Right atrium auricular region (tissue), 2 donors: ENCODE results near the gene CACNA1A. TPM values are rescaled to one million over a fixed set of nuclear protein-coding genes. Genes with fewer than 3 reads are reported as not detected.

Experiments used
- DNase-seq: peaks from one replicate; pipeline ENCODE4 v3.0.0-alpha.2; 2019; ENCODE audit warnings: low spot score
- H3K27ac ChIP-seq, 2 donors: fragments of 200-600 bp; sonication (generic); 1 replicate in 1 of 2; 2 replicates in 1 of 2; pipeline ENCODE4 v1.5.1; 2016 to 2019
- H3K27me3 ChIP-seq, 2 donors: fragments of 200-600 bp; sonication (generic); one replicate each; pipeline versions ENCODE4 v1.5.1 to v1.6.0; 2017 to 2019
- H3K36me3 ChIP-seq: fragments of 200-600 bp; sonication (generic); one replicate; pipeline ENCODE4 v1.5.1; 2016
- H3K4me1 ChIP-seq, 2 donors: fragments of 200-600 bp; sonication (generic); one replicate each; pipeline versions ENCODE4 v1.5.1 to v1.6.0; 2017 to 2019
- H3K4me3 ChIP-seq, 2 donors: fragments of 200-600 bp; sonication (generic); 1 replicate in 1 of 2; 2 replicates in 1 of 2; pipeline ENCODE4 v1.5.1; 2017 to 2019; ENCODE audit warnings: mild to moderate bottlenecking in 1 of 2, moderate library complexity in 1 of 2
- H3K9me3 ChIP-seq, 2 donors: fragments of 200-600 bp; sonication (generic); one replicate each; pipeline ENCODE4 v1.5.1; 2019
- total RNA-seq, 2 donors: library from RNA; depleted of rRNA; stranded (reverse); fragments of >200 nt; gene quantifications; one replicate each; pipeline ENCODE4 v1.1.0, GENCODE V29; 2016
- TF ChIP-seq, protein P1 (sequence below), 2 donors: fragments of 200-600 bp; sonication (generic); IDR thresholded peaks; one replicate each; pipeline ENCODE4 v1.5.1; 2019; ENCODE audit warnings: antibody characterized with exemption in 2 of 2

CACNA1A gene
- total RNA-seq, 2 donors from 2014 or later = 0.28 to 0.48 TPM

DNA sequence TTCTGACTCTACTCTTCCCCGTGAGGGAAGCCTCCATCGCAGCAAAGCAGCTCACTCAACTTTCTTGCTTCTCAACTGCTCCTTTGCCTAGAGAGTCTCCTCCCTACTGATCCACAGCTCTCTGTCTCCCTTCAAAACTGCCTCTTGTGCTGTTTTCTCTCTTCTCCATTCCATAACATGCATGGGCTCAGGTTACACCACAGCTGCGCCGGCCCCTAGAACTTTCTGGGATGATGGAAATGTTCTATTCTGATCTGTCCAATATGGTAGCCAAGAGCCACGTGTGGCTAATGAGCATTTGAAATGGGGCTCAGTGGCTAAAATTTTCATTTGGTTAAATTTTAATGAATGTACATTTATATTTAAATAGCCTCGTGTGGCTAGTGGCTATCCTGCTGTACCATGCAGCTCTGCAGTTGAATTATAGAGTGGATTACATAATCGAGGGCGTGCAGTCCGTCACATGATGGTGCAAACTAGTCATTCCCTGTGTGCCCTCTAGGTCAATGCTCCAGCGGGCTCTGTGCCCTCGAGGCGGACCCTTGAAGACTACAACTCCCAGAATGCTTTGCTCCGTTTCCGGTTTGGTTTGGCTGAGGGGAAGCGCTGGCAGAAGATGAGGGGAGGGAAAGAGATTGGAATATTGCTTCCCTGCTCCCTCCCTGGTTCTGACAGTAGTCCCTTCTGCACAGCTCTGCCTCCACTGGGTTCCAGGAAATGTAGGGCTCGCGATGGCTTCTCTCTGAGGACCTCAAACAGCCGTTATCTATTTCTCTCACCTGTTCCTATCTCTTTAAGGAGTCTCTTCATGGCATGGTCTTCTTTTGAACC lies 109.8 kb downstream of the CACNA1A start:
- H3K27me3 ChIP-seq = no peaks in the 10 kb centered on the region
- TF ChIP-seq, protein P1, sequence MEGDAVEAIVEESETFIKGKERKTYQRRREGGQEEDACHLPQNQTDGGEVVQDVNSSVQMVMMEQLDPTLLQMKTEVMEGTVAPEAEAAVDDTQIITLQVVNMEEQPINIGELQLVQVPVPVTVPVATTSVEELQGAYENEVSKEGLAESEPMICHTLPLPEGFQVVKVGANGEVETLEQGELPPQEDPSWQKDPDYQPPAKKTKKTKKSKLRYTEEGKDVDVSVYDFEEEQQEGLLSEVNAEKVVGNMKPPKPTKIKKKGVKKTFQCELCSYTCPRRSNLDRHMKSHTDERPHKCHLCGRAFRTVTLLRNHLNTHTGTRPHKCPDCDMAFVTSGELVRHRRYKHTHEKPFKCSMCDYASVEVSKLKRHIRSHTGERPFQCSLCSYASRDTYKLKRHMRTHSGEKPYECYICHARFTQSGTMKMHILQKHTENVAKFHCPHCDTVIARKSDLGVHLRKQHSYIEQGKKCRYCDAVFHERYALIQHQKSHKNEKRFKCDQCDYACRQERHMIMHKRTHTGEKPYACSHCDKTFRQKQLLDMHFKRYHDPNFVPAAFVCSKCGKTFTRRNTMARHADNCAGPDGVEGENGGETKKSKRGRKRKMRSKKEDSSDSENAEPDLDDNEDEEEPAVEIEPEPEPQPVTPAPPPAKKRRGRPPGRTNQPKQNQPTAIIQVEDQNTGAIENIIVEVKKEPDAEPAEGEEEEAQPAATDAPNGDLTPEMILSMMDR (IDR thresholded peaks at IDR 0.05) = no peak
- DNase-seq = no peak
- peaks cover 0 to 5% of the 10 kb centered on the region in 2 donors for H3K9me3 ChIP-seq
- H3K27ac ChIP-seq = no peak overlapping the region
- H3K4me3 ChIP-seq = no peak overlapping the region
- no peaks in the 10 kb centered on the region for H3K36me3 ChIP-seq
- H3K4me1 ChIP-seq = no peaks in the 10 kb centered on the region

DNA sequence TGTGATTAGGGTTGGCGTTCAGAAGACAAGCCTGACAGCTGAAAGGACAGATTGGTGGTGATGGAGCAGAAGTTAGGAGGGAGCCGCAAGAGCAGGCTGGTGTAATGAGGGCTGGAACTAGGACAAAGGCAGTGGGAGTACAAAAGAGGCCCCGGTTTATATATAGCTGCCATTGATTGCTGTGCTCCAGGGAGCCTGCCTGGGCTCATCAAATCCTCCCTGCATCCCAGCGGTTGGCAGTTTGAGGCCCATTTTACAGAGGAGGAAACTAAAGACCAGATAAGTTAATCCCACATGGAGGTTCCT lies 123.7 kb downstream of the CACNA1A start:
- DNase-seq = no peak
- Histone ChIP-seq H3K4me3 (no peak overlapping the region), H3K9me3 (no peaks in the 10 kb centered on the region), H3K4me1 (no peaks in the 10 kb centered on the region), H3K27ac (no peak overlapping the region), H3K36me3 (no peaks in the 10 kb centered on the region), H3K27me3 (no peaks in the 10 kb centered on the region)
- TF ChIP-seq, protein P1 (IDR thresholded peaks at IDR 0.05) = no peak

DNA sequence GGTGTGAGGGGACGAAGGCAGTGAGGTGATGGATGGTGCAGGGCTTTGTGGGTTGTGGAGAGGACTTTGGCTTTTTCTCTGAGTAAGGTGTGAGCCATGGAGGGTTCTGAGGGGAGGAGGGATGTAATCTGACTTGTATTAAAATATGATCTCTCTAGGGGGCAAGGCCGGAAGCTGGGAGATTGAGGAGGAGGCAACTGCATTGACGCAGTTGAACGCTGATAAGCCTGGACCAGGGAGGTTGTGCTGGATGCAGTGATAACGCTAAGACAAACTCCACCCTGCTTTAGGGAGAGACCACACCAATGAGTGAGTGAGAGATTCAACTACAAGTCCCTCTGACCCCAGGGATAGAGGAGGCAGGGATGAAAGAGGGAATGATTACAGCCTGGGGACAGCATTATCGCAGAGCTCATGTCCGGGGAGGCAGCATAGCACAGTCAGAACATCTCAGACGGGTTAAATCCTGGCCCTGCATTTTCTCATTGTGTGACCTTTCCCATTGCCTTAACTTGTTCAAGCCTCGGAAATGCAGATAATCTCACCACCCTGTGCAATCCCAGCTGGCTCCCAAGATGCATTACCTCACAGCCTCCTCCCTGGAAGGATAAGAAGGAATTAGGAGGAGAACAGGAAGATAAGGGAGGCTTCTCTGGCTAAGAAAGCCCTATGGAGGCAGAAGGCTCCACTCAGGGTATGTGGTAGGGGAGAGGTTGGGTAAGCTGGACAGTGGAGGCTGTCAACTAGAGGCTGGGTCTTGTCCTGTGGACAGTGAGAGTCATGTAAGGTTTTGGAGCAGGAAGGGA lies 124.2 kb downstream of the CACNA1A start:
- no peaks in the 10 kb centered on the region for H3K27me3 ChIP-seq
- H3K36me3 ChIP-seq = no peaks in the 10 kb centered on the region
- no peaks in the 10 kb centered on the region for H3K4me1 ChIP-seq
- TF ChIP-seq, protein P1 (IDR thresholded peaks at IDR 0.05) = no peak
- no peak overlapping the region for H3K4me3 ChIP-seq
- no peak overlapping the region for H3K27ac ChIP-seq
- H3K9me3 ChIP-seq = no peaks in the 10 kb centered on the region
- DNase-seq = no peak

DNA sequence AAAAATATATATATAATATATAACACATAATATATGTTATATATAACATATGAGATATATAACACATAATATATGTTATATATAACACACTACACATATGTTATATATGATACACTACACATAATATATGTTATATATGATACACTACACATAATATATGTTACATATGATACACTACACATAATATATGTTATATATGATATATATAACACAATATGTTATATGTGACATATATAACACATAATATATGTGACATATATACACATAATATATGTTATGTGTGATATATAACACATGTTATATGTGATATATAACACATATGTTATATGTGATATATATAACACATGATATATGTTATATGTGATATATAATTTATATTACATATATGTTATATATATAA lies 129.7 kb downstream of the CACNA1A start:
- TF ChIP-seq, protein P1 (IDR thresholded peaks at IDR 0.05) = no peak
- Histone ChIP-seq H3K36me3 (no peaks in the 10 kb centered on the region), H3K4me3 (no peak overlapping the region), H3K27me3 (no peaks in the 10 kb centered on the region), H3K9me3 (peaks cover 0 to 18% of the 10 kb centered on the region in 2 donors), H3K4me1 (no peaks in the 10 kb centered on the region), H3K27ac (no peak overlapping the region)
- DNase-seq = no peak

DNA sequence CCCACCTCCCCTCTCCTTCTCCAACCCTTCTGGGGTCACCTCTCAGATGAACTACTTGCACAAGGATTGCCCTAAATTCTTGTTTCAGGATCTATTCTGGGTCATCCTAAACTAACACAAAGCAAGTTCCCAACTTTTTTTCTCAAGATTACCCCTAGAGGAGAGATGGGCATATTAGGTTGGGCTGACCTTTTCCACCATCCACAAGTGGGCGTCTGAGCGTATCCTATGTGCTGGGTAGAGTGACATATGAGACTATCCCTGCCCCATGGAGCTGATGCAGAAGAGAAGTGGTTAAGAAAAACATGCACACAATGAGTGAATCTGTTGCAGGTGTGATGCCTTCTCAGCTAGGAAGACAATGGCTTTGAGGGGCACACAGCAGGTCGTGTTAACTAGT lies 132.7 kb downstream of the CACNA1A start:
- H3K9me3 ChIP-seq = peaks cover 0 to 18% of the 10 kb centered on the region in 2 donors
- no peaks in the 10 kb centered on the region for H3K4me1 ChIP-seq
- H3K27ac ChIP-seq = no peak overlapping the region
- TF ChIP-seq, protein P1 (IDR thresholded peaks at IDR 0.05) = no peak
- H3K36me3 ChIP-seq = no peaks in the 10 kb centered on the region
- H3K4me3 ChIP-seq = no peak overlapping the region
- DNase-seq = no peak
- H3K27me3 ChIP-seq = no peaks in the 10 kb centered on the region
